ENCODE results near the gene SEMA6B.

DNA sequence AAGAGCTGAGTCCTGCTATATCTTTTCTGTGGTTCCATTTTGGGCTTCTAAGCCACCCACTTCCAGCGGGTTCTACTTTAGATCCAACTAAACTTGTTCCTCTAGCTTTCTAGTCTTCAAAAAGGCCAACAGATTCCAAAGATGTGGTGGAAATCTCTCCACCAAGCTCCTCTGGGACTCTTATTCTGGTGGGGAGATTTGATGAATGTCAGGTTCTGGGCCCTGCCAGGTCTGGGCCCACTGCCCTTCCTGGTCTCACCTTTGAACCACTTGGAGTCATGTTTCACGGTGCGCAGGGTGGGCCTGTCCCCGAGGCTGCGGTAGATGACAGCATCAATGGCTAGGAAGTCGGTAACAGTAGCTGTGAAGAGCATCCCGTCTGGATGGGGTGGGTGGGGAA, 4.8 kb downstream of the SEMA6B start:
- TF ChIP-seq, protein P1, sequence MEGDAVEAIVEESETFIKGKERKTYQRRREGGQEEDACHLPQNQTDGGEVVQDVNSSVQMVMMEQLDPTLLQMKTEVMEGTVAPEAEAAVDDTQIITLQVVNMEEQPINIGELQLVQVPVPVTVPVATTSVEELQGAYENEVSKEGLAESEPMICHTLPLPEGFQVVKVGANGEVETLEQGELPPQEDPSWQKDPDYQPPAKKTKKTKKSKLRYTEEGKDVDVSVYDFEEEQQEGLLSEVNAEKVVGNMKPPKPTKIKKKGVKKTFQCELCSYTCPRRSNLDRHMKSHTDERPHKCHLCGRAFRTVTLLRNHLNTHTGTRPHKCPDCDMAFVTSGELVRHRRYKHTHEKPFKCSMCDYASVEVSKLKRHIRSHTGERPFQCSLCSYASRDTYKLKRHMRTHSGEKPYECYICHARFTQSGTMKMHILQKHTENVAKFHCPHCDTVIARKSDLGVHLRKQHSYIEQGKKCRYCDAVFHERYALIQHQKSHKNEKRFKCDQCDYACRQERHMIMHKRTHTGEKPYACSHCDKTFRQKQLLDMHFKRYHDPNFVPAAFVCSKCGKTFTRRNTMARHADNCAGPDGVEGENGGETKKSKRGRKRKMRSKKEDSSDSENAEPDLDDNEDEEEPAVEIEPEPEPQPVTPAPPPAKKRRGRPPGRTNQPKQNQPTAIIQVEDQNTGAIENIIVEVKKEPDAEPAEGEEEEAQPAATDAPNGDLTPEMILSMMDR (IDR thresholded peaks at IDR 0.05 in 8 of 11, conservative IDR thresholded peaks at IDR 0.05 in 3 of 11): no peak
- TF ChIP-seq POLR2AphosphoS5 (IDR thresholded peaks at IDR 0.05) (no peak), POLR2A (IDR thresholded peaks at IDR 0.05) (no peak)

All from spleen (tissue), 7 donors.